Peyer's patch (tissue), 4 donors: ENCODE data around the gene MAPK1. TPM values are rescaled to one million over a fixed set of nuclear protein-coding genes. Genes with fewer than 3 reads are reported as not detected.

Source experiments
- DNase-seq, 3 donors: peaks; one replicate each; pipeline ENCODE4 v3.0.0-alpha.2; 2017 to 2019
- H3K27ac ChIP-seq, 4 donors: fragments of 200-600 bp; sonication (generic); one replicate each; pipeline ENCODE4 v1.5.1; 2016 to 2019
- H3K27me3 ChIP-seq, 2 donors: fragments of 200-600 bp; sonication (generic); one replicate each; pipeline ENCODE4 v1.5.1; 2019
- H3K36me3 ChIP-seq, 3 donors: fragments of 200-600 bp; sonication (generic); one replicate each; pipeline ENCODE4 v1.5.1; 2016 to 2019
- H3K4me1 ChIP-seq, 4 donors: fragments of 200-600 bp; sonication (generic); one replicate each; pipeline ENCODE4 v1.5.1; 2016 to 2019
- H3K4me3 ChIP-seq, 4 donors: fragments of 200-600 bp; sonication (generic); 1 replicate in 3 of 4; 2 replicates in 1 of 4; pipeline ENCODE4 v1.5.1; 2016 to 2019; ENCODE audit warnings: mild to moderate bottlenecking in 1 of 4
- H3K9me3 ChIP-seq, 4 donors: fragments of 200-600 bp; sonication (generic); one replicate each; pipeline ENCODE4 v1.5.1; 2016 to 2019; ENCODE audit warnings: mild to moderate bottlenecking in 1 of 4
- CTCF ChIP-seq, 6 experiments: fragments of 450-650 bp in 4 of 6; fragments of 200-600 bp in 2 of 6; sonication (generic) in 1 of 6; IDR thresholded peaks; one replicate each; pipeline ENCODE4 v1.5.1; 2017 to 2019; ENCODE audit warnings: antibody characterized with exemption in 6 of 6, mild to moderate bottlenecking in 3 of 6, moderate library complexity in 1 of 6
- POLR2A ChIP-seq, 2 donors: fragments of 450-650 bp; IDR thresholded peaks; one replicate each; pipeline ENCODE4 v1.5.1; 2017; ENCODE audit warnings: antibody characterized with exemption in 2 of 2, mild to moderate bottlenecking in 2 of 2, moderate library complexity in 2 of 2
- total RNA-seq, 4 donors: library from RNA; depleted of rRNA; stranded (reverse); fragments of >200 nt; gene quantifications; one replicate each; pipeline ENCODE4 v1.1.0, GENCODE V29; 2016

Gene MAPK1
- total RNA-seq, 4 donors from 2014 or later: 38.9 to 49.5 (median 43.2) TPM

GRCh38 chr22:21866833-21867527 lies 465 bp downstream of the MAPK1 start:
- H3K4me3 ChIP-seq: peak overlapping the region; percentile 72 to 96 (median 91)
- H3K36me3 ChIP-seq: no peaks in the 10 kb centered on the region
- peak overlapping the region; percentile 85 to 97 (median 96) for H3K27ac ChIP-seq
- no peaks in the 10 kb centered on the region for H3K27me3 ChIP-seq
- no peak for TF ChIP-seq CTCF (IDR thresholded peaks at IDR 0.05)
- TF ChIP-seq POLR2A (IDR thresholded peaks at IDR 0.05): no peak
- H3K9me3 ChIP-seq: no peaks in the 10 kb centered on the region
- peaks cover 0 to 47% (median 9%) of the 10 kb centered on the region in 4 donors for H3K4me1 ChIP-seq
- peak in 1 of 3 donors; percentile 53 for DNase-seq

GRCh38 chr22:21865041-21865440 lies 2.4 kb downstream of the MAPK1 start:
- peak overlapping the region in 1 of 4 donors; percentile 96 for H3K4me3 ChIP-seq
- no peaks in the 10 kb centered on the region for H3K9me3 ChIP-seq
- no peaks in the 10 kb centered on the region for H3K36me3 ChIP-seq
- no peaks in the 10 kb centered on the region for H3K27me3 ChIP-seq
- TF ChIP-seq CTCF (IDR thresholded peaks at IDR 0.05) (no peak), POLR2A (IDR thresholded peaks at IDR 0.05) (no peak)
- H3K27ac ChIP-seq: no peak overlapping the region
- no peak for DNase-seq
- peaks cover 0 to 67% (median 12%) of the 10 kb centered on the region in 4 donors for H3K4me1 ChIP-seq

- Histone ChIP-seq H3K27me3 (no peaks in the 10 kb centered on the region), H3K4me1 (peaks cover 0 to 78% (median 14%) of the 10 kb centered on the region in 4 donors), H3K27ac (no peak overlapping the region)
Observed at GRCh38 chr22:21862386-21863245, 4.8 kb downstream of the MAPK1 start.

GRCh38 chr22:21861851-21862250 lies 5.6 kb downstream of the MAPK1 start:
- DNase-seq: no peak
- H3K4me3 ChIP-seq: no peak overlapping the region
- no peaks in the 10 kb centered on the region for H3K9me3 ChIP-seq
- H3K27me3 ChIP-seq: no peaks in the 10 kb centered on the region
- TF ChIP-seq POLR2A (IDR thresholded peaks at IDR 0.05) (no peak), CTCF (IDR thresholded peaks at IDR 0.05) (no peak)
- peaks cover 0 to 82% (median 14%) of the 10 kb centered on the region in 4 donors for H3K4me1 ChIP-seq
- H3K27ac ChIP-seq: peak overlapping the region in 1 of 4 donors; percentile 18
- H3K36me3 ChIP-seq: no peaks in the 10 kb centered on the region

More at GRCh38 chr22:21862386-21863245, 4.8 kb downstream of the MAPK1 start:
- H3K36me3 ChIP-seq: no peaks in the 10 kb centered on the region
- TF ChIP-seq CTCF (IDR thresholded peaks at IDR 0.05) (no peak), POLR2A (IDR thresholded peaks at IDR 0.05) (no peak)
- no peak overlapping the region for H3K4me3 ChIP-seq
- H3K9me3 ChIP-seq: no peaks in the 10 kb centered on the region
- DNase-seq: no peak

- DNase-seq: no peak
- TF ChIP-seq CTCF (IDR thresholded peaks at IDR 0.05) (no peak), POLR2A (IDR thresholded peaks at IDR 0.05) (no peak)
- Histone ChIP-seq H3K9me3 (no peaks in the 10 kb centered on the region), H3K4me3 (no peak overlapping the region), H3K36me3 (no peaks in the 10 kb centered on the region), H3K27ac (peak overlapping the region in 1 of 4 donors; percentile 18), H3K27me3 (no peaks in the 10 kb centered on the region), H3K4me1 (peaks cover 0 to 82% (median 14%) of the 10 kb centered on the region in 4 donors)
Observed at GRCh38 chr22:21861264-21861848, 6.1 kb downstream of the MAPK1 start.
